GM19452 (cell line): ENCODE data around the gene PFN1.

Source experiments
- ATAC-seq: cut with Tn5 transposase; IDR thresholded peaks from one replicate; pipeline ENCODE4 v1.9.1; 2021; ENCODE audit not compliant: unreplicated experiment

The PFN1 gene

GRCh38 chr17:4948166-4948930 is at the start of gene PFN1:
Gene PFN1 (minus strand): TSS chr17:4948530. CDS start chr17:4948394, 136 bp downstream.
- no peak for ATAC-seq

- peak; percentile 83 for ATAC-seq
Observed at GRCh38 chr17:4997302-4998026, 49.1 kb upstream of the PFN1 start, which contains the start of the genes INCA1 and KIF1C. Gene INCA1 (minus strand): TSS chr17:4997522. CDS start chr17:4994437, 3,085 bp downstream. Gene KIF1C (plus strand): TSS chr17:4997950. CDS start chr17:5000247, 2,297 bp downstream.

- no peak for ATAC-seq
Observed at GRCh38 chr17:4994081-4994595, 45.8 kb upstream of the PFN1 start.

- ATAC-seq = no peak
Observed at GRCh38 chr17:4987767-4988567, 39.6 kb upstream of the PFN1 start.

- ATAC-seq = peak; percentile 76
Observed at GRCh38 chr17:4986951-4987766, 38.8 kb upstream of the PFN1 start, which contains the start of gene CAMTA2. Gene CAMTA2 (minus strand): TSS chr17:4987675. CDS start chr17:4986222, 1,453 bp downstream.

- no peak for ATAC-seq
Observed at GRCh38 chr17:4986403-4986802, 38.1 kb upstream of the PFN1 start.

- no peak for ATAC-seq
Observed at GRCh38 chr17:4982305-4982704, 34.0 kb upstream of the PFN1 start.

- no peak for ATAC-seq
Observed at GRCh38 chr17:4980644-4981216, 32.4 kb upstream of the PFN1 start.

- ATAC-seq = no peak
Observed at GRCh38 chr17:4978726-4979125, 30.4 kb upstream of the PFN1 start.

GRCh38 chr17:4974115-4974670 is 25.9 kb upstream of the PFN1 start:
- ATAC-seq = no peak

- ATAC-seq = no peak
Observed at GRCh38 chr17:4973256-4974114, 25.2 kb upstream of the PFN1 start.

GRCh38 chr17:4972752-4973151 is 24.4 kb upstream of the PFN1 start:
- no peak for ATAC-seq

GRCh38 chr17:4972322-4972721 is 24.0 kb upstream of the PFN1 start:
- ATAC-seq = no peak

- ATAC-seq = no peak
Observed at GRCh38 chr17:4971826-4972225, 23.5 kb upstream of the PFN1 start.

GRCh38 chr17:4970273-4970672 is 21.9 kb upstream of the PFN1 start:
- no peak for ATAC-seq

- no peak for ATAC-seq
Observed at GRCh38 chr17:4969551-4970173, 21.3 kb upstream of the PFN1 start.

GRCh38 chr17:4969047-4969550 is 20.8 kb upstream of the PFN1 start:
- no peak for ATAC-seq

GRCh38 chr17:4968486-4969046 is 20.2 kb upstream of the PFN1 start:
- no peak for ATAC-seq
